GM23338 (cell line): Measurements from ENCODE around the gene ATXN3. TPM values are rescaled to one million over a fixed set of nuclear protein-coding genes. Genes with fewer than 3 reads are reported as not detected.

Experiments
- ATAC-seq: fragments of 200-7000 bp; cut with Tn5 transposase; 3 replicates; pipeline ENCODE4 v1.9.1; 2020
- DNase-seq: peaks from one replicate; pipeline ENCODE4 v3.0.0-alpha.2; 2015; ENCODE audit warnings: low spot score
- H2AFZ ChIP-seq: fragments of 200-600 bp; sonication (generic); 2 replicates; pipeline ENCODE4 v1.8.0; 2016; ENCODE audit warnings: antibody characterized with exemption, mild to moderate bottlenecking, moderate library complexity
- H3F3A ChIP-seq: fragments of 200-600 bp; sonication (generic); replicated peaks from 2 replicates; pipeline ENCODE4 v1.8.0; 2017; ENCODE audit warnings: antibody characterized with exemption, mixed run types, low read depth
- H3K27ac ChIP-seq: fragments of 200-600 bp; sonication (generic); 2 replicates; pipeline ENCODE4 v1.6.1; 2016; ENCODE audit warnings: low read depth
- H3K27me3 ChIP-seq: fragments of 200-600 bp; sonication (generic); 2 replicates; pipeline ENCODE4 v1.8.0; 2016; ENCODE audit warnings: mild to moderate bottlenecking, mixed run types, moderate library complexity; ENCODE audit not compliant: insufficient read depth
- H3K36me3 ChIP-seq: fragments of 200-600 bp; sonication (generic); 2 replicates; pipeline ENCODE4 v1.8.0; 2016; ENCODE audit warnings: mild to moderate bottlenecking; ENCODE audit not compliant: insufficient read depth
- H3K4me1 ChIP-seq: fragments of 200-600 bp; sonication (generic); 2 replicates; pipeline ENCODE4 v1.8.0; 2016; ENCODE audit warnings: mild to moderate bottlenecking, moderate library complexity; ENCODE audit not compliant: insufficient read depth
- H3K4me2 ChIP-seq: fragments of 200-600 bp; sonication (generic); 2 replicates; pipeline ENCODE4 v1.7.1; 2017; ENCODE audit warnings: mixed run types
- H3K4me3 ChIP-seq: fragments of 200-600 bp; sonication (generic); 2 replicates; pipeline ENCODE4 v1.6.1; 2016; ENCODE audit warnings: mixed run types
- H3K79me2 ChIP-seq: fragments of 200-600 bp; sonication (generic); replicated peaks from 2 replicates; pipeline ENCODE4 v1.8.0; 2017; ENCODE audit warnings: mild to moderate bottlenecking; ENCODE audit not compliant: insufficient read depth
- H3K9me2 ChIP-seq: fragments of 200-600 bp; sonication (generic); 2 replicates; pipeline ENCODE4 v1.8.0; 2017; ENCODE audit not compliant: insufficient read depth
- H4K20me1 ChIP-seq: fragments of 200-600 bp; sonication (generic); replicated peaks from 2 replicates; pipeline ENCODE4 v1.8.0; 2017; ENCODE audit warnings: mild to moderate bottlenecking; ENCODE audit not compliant: insufficient read depth
- H3K27ac Mint-ChIP-seq: 2 replicates; pipeline ENCODE4 v1.8.0; 2020; ENCODE audit warnings: inconsistent platforms, mild to moderate bottlenecking, moderate library complexity, mixed read lengths
- H3K27me3 Mint-ChIP-seq: 3 replicates; pipeline ENCODE4 v1.8.0; 2022; ENCODE audit warnings: low read depth, mild to moderate bottlenecking, moderate library complexity, mixed read lengths, inconsistent platforms; ENCODE audit not compliant: insufficient read depth, poor library complexity
- H3K36me3 Mint-ChIP-seq: 3 replicates; pipeline ENCODE4 v1.8.0; 2021; ENCODE audit warnings: low read depth, mild to moderate bottlenecking, inconsistent platforms, moderate library complexity, mixed read lengths
- H3K4me1 Mint-ChIP-seq: 3 replicates; pipeline ENCODE4 v1.8.0; 2020; ENCODE audit warnings: mild to moderate bottlenecking, inconsistent platforms, mixed read lengths
- H3K4me3 Mint-ChIP-seq: 3 replicates; pipeline ENCODE4 v1.8.0; 2021; ENCODE audit warnings: moderate library complexity, mild to moderate bottlenecking, inconsistent platforms, mixed read lengths
- H3K9me3 Mint-ChIP-seq: 3 replicates; pipeline ENCODE4 v1.8.0; 2020; ENCODE audit warnings: moderate library complexity, mild to moderate bottlenecking, inconsistent platforms, mixed read lengths
- CREB1 ChIP-seq: fragments of 250-450 bp; sonication (Bioruptor Pico); IDR thresholded peaks from 2 replicates; pipeline ENCODE4 v1.5.0; 2020; ENCODE audit warnings: low read depth, mild to moderate bottlenecking, moderate library complexity
- NANOG ChIP-seq: IDR thresholded peaks from 2 replicates; pipeline ENCODE4 v1.6.1; 2016; ENCODE audit warnings: antibody characterized with exemption, borderline replicate concordance
- POLR2AphosphoS5 ChIP-seq: IDR thresholded peaks from 2 replicates; pipeline ENCODE4 v1.6.1; 2016; ENCODE audit warnings: antibody characterized with exemption, low read depth
- STAT1 ChIP-seq: IDR thresholded peaks from one replicate; pipeline ENCODE4 v1.6.1; 2016; ENCODE audit warnings: antibody characterized with exemption; ENCODE audit not compliant: unreplicated experiment
- ZNF114 ChIP-seq: fragments of 250-450 bp; sonication (Bioruptor Pico); IDR thresholded peaks from 2 replicates; pipeline ENCODE4 v1.5.0; 2020; ENCODE audit warnings: mild to moderate bottlenecking, moderate library complexity
- ZNF331 ChIP-seq: fragments of 250-450 bp; sonication (Bioruptor Pico); IDR thresholded peaks from 2 replicates; pipeline ENCODE4 v1.5.0; 2020; ENCODE audit warnings: low read depth, mild to moderate bottlenecking, moderate library complexity
- polyA plus RNA-seq: library from polyadenylated mRNA; unstranded; fragments of >200 nt; fragmentation: Nextera tagmentation; extraction: Ambion mirVana; gene quantifications from 2 replicates; pipeline ENCODE4 v1.2.1, GENCODE V29; 2016
- total RNA-seq: library from RNA; depleted of rRNA; stranded (reverse); fragments of >200 nt; shearing (Covaris generic); gene quantifications from 2 replicates; pipeline ENCODE4 v1.2.3, GENCODE V29; 2014
- TF ChIP-seq, protein P1 (sequence below): fragments of 250-450 bp; sonication (Bioruptor Pico); IDR thresholded peaks from 2 replicates; pipeline ENCODE4 v1.5.0; 2020; ENCODE audit warnings: mild to moderate bottlenecking, moderate library complexity
- TF ChIP-seq, protein P2 (sequence below): IDR thresholded peaks from 2 replicates; pipeline ENCODE4 v1.6.1; 2016; ENCODE audit warnings: antibody characterized with exemption

The ATXN3 gene
- total and polyA plus RNA-seq, 2 experiments from 2014 or later = 39.5 to 66.7 TPM

GRCh38 chr14:92108345-92109254 lies 2.2 kb upstream of the ATXN3 start:
- Histone ChIP-seq H2AFZ (no peak overlapping the region), H3K27me3 (no peaks in the 10 kb centered on the region), H3K4me2 (peak overlapping the region; percentile 43), H3K4me3 (peak overlapping the region; percentile 20), H4K20me1 (no peaks in the 10 kb centered on the region; the same call in 1 of the 2 replicates), H3K4me1 (peaks cover 5% of the 10 kb centered on the region), H3K79me2 (peaks cover 26% of the 10 kb centered on the region), H3K27ac (peak overlapping the region; percentile 93), H3K36me3 (no peaks in the 10 kb centered on the region), H3K9me2 (no peaks in the 10 kb centered on the region), H3F3A (peaks cover 8% of the 10 kb centered on the region; the same call in 1 of the 2 replicates)
- Mint-ChIP-seq H3K4me3 (peak overlapping the region; percentile 40; the same call in 2 of the 3 replicates), H3K9me3 (no peaks in the 10 kb centered on the region; the same call in 2 of the 3 replicates), H3K27me3 (peaks cover 3% of the 10 kb centered on the region), H3K36me3 (no peaks in the 10 kb centered on the region), H3K4me1 (peaks cover 15% of the 10 kb centered on the region), H3K27ac (peak overlapping the region; percentile 92)
- DNase-seq (peak; percentile 84), ATAC-seq (peak; percentile 51)
- peak; percentile 43; the same call in 1 of the 2 replicates for TF ChIP-seq CREB1
- TF ChIP-seq POLR2AphosphoS5 = peak; percentile 61
- TF ChIP-seq ZNF331 (CRISPR knock-in tag) = no peak
- TF ChIP-seq STAT1 = no peak

DNA sequence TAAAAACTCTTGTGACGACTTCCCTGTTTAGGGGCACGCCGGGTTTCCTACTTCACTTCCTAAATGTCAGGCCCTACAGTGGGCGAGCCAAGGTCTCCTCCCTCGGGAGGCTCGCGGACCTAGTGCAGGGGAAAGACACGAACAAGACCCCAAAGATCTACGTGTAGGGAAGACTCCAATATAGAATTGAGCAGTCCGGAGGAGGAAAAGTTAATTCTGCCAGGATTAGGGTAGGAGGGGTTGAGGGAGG lies 564 bp downstream of the ATXN3 start:
- no peak for DNase-seq
- 0 out of 2 replicates have a peak overlapping the region, but pooled peaks have one; percentile 77 for H3K27ac ChIP-seq
- Mint-ChIP-seq H3K36me3 (no peaks in the 10 kb centered on the region), H3K27ac (peak overlapping the region; percentile 54), H3K27me3 (peaks cover 3% of the 10 kb centered on the region), H3K9me3 (no peaks in the 10 kb centered on the region; the same call in 2 of the 3 replicates), H3K4me1 (peaks cover 18% of the 10 kb centered on the region), H3K4me3 (peak overlapping the region; percentile 96)
- H3K9me2 ChIP-seq = no peaks in the 10 kb centered on the region
- H3K4me2 ChIP-seq = peak overlapping the region; percentile 95
- H3K27me3 ChIP-seq = no peaks in the 10 kb centered on the region
- peaks cover 8% of the 10 kb centered on the region for H3F3A ChIP-seq
- peak overlapping the region; percentile 67 for H2AFZ ChIP-seq
- H3K4me3 ChIP-seq = peak overlapping the region; percentile 94
- no peaks in the 10 kb centered on the region for H3K36me3 ChIP-seq
- H3K4me1 ChIP-seq = peaks cover 5% of the 10 kb centered on the region
- peaks cover 54% of the 10 kb centered on the region for H3K79me2 ChIP-seq
- TF ChIP-seq, protein P1, sequence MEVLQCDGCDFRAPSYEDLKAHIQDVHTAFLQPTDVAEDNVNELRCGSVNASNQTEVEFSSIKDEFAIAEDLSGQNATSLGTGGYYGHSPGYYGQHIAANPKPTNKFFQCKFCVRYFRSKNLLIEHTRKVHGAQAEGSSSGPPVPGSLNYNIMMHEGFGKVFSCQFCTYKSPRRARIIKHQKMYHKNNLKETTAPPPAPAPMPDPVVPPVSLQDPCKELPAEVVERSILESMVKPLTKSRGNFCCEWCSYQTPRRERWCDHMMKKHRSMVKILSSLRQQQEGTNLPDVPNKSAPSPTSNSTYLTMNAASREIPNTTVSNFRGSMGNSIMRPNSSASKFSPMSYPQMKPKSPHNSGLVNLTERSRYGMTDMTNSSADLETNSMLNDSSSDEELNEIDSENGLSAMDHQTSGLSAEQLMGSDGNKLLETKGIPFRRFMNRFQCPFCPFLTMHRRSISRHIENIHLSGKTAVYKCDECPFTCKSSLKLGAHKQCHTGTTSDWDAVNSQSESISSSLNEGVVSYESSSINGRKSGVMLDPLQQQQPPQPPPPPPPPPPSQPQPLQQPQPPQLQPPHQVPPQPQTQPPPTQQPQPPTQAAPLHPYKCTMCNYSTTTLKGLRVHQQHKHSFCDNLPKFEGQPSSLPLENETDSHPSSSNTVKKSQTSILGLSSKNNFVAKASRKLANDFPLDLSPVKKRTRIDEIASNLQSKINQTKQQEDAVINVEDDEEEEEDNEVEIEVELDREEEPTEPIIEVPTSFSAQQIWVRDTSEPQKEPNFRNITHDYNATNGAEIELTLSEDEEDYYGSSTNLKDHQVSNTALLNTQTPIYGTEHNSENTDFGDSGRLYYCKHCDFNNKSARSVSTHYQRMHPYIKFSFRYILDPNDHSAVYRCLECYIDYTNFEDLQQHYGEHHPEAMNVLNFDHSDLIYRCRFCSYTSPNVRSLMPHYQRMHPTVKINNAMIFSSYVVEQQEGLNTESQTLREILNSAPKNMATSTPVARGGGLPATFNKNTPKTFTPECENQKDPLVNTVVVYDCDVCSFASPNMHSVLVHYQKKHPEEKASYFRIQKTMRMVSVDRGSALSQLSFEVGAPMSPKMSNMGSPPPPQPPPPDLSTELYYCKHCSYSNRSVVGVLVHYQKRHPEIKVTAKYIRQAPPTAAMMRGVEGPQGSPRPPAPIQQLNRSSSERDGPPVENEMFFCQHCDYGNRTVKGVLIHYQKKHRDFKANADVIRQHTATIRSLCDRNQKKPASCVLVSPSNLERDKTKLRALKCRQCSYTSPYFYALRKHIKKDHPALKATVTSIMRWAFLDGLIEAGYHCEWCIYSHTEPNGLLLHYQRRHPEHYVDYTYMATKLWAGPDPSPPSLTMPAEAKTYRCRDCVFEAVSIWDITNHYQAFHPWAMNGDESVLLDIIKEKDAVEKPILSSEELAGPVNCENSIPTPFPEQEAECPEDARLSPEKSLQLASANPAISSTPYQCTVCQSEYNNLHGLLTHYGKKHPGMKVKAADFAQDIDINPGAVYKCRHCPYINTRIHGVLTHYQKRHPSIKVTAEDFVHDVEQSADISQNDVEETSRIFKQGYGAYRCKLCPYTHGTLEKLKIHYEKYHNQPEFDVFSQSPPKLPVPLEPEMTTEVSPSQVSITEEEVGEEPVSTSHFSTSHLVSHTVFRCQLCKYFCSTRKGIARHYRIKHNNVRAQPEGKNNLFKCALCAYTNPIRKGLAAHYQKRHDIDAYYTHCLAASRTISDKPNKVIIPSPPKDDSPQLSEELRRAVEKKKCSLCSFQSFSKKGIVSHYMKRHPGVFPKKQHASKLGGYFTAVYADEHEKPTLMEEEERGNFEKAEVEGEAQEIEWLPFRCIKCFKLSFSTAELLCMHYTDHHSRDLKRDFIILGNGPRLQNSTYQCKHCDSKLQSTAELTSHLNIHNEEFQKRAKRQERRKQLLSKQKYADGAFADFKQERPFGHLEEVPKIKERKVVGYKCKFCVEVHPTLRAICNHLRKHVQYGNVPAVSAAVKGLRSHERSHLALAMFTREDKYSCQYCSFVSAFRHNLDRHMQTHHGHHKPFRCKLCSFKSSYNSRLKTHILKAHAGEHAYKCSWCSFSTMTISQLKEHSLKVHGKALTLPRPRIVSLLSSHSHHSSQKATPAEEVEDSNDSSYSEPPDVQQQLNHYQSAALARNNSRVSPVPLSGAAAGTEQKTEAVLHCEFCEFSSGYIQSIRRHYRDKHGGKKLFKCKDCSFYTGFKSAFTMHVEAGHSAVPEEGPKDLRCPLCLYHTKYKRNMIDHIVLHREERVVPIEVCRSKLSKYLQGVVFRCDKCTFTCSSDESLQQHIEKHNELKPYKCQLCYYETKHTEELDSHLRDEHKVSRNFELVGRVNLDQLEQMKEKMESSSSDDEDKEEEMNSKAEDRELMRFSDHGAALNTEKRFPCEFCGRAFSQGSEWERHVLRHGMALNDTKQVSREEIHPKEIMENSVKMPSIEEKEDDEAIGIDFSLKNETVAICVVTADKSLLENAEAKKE (CRISPR knock-in tag) = no peak
- TF ChIP-seq ZNF331 (CRISPR knock-in tag) (no peak), STAT1 (no peak), ZNF114 (CRISPR knock-in tag) (no peak), NANOG (no peak), POLR2AphosphoS5 (no peak)
- TF ChIP-seq, protein P2, sequence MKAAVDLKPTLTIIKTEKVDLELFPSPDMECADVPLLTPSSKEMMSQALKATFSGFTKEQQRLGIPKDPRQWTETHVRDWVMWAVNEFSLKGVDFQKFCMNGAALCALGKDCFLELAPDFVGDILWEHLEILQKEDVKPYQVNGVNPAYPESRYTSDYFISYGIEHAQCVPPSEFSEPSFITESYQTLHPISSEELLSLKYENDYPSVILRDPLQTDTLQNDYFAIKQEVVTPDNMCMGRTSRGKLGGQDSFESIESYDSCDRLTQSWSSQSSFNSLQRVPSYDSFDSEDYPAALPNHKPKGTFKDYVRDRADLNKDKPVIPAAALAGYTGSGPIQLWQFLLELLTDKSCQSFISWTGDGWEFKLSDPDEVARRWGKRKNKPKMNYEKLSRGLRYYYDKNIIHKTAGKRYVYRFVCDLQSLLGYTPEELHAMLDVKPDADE = no peak
- peak; percentile 10; the same call in 2 of the 3 replicates for ATAC-seq
- H4K20me1 ChIP-seq = peaks cover 5% of the 10 kb centered on the region
